NAMALWA (cell line): Measurements from ENCODE around the gene GOLGA6L7.
A peak's percentile ranks its signal among the peaks of the same experiment; 100 is the strongest.
"Not testable (repeated sequence)": the region's sequence is repeated elsewhere in the genome, so short reads cannot be mapped to it uniquely, and the experiment has no call there.

Source experiments
- DNase-seq: peaks from one replicate; pipeline ENCODE4 v3.0.0-alpha.2; 2015; ENCODE audit warnings: low spot score

Gene GOLGA6L7

GRCh38 chr15:28848521-28848920 lies at the start of gene GOLGA6L7:
TSS of gene GOLGA6L7 (minus strand) at chr15:28848644. CDS start at chr15:28848549, 95 bp downstream.
- DNase-seq, result peak; percentile 54

- no peak for DNase-seq
Measured at GRCh38 chr15:28897861-28898585, 49.6 kb upstream of the GOLGA6L7 start.

- no peak for DNase-seq
Measured at GRCh38 chr15:28896951-28897350, 48.5 kb upstream of the GOLGA6L7 start.

- DNase-seq, result no peak
Measured at GRCh38 chr15:28895566-28895965, 47.1 kb upstream of the GOLGA6L7 start.

GRCh38 chr15:28895146-28895545 lies 46.7 kb upstream of the GOLGA6L7 start:
- no peak for DNase-seq

GRCh38 chr15:28894631-28895030 lies 46.2 kb upstream of the GOLGA6L7 start:
- no peak for DNase-seq

GRCh38 chr15:28892789-28893610 lies 44.6 kb upstream of the GOLGA6L7 start:
- no peak for DNase-seq

- no peak for DNase-seq
Measured at GRCh38 chr15:28891588-28891987, 43.1 kb upstream of the GOLGA6L7 start.

- no peak for DNase-seq
Measured at GRCh38 chr15:28890711-28891495, 42.5 kb upstream of the GOLGA6L7 start.

GRCh38 chr15:28890291-28890690 lies 41.8 kb upstream of the GOLGA6L7 start:
- not testable (repeated sequence) for DNase-seq

GRCh38 chr15:28889871-28890270 lies 41.4 kb upstream of the GOLGA6L7 start:
- DNase-seq, result not testable (repeated sequence)

- no peak for DNase-seq
Measured at GRCh38 chr15:28889346-28889745, 40.9 kb upstream of the GOLGA6L7 start.

- DNase-seq, result no peak
Measured at GRCh38 chr15:28888900-28889299, 40.5 kb upstream of the GOLGA6L7 start.

- no peak for DNase-seq
Measured at GRCh38 chr15:28888302-28888894, 40.0 kb upstream of the GOLGA6L7 start.

GRCh38 chr15:28887339-28888174 lies 39.1 kb upstream of the GOLGA6L7 start:
- no peak for DNase-seq

- no peak for DNase-seq
Measured at GRCh38 chr15:28886431-28887338, 38.2 kb upstream of the GOLGA6L7 start.

GRCh38 chr15:28885630-28886430 lies 37.4 kb upstream of the GOLGA6L7 start, which contains the start of gene APBA2:
TSS of gene APBA2 (plus strand) at chr15:28885974. CDS start at chr15:29053885, 167,911 bp downstream.
- no peak for DNase-seq

- no peak for DNase-seq
Measured at GRCh38 chr15:28885128-28885629, 36.7 kb upstream of the GOLGA6L7 start.
